Liver (tissue), 3 donors: ENCODE data around the gene CUBN.

ENCODE experiments used
- CTCF ChIP-seq: fragments of 150-350 bp; IDR thresholded peaks from 2 replicates; pipeline ENCODE4 v1.5.1; 2017; ENCODE audit warnings: improper control_type of control experiment, low read depth, low read length; ENCODE audit not compliant: missing input control
- EGR1 ChIP-seq, 2 donors: IDR thresholded peaks; 2 replicates each; pipeline ENCODE4 v1.6.1; 2016 to 2018; ENCODE audit warnings: antibody characterized with exemption in 2 of 2, low read depth in 2 of 2
- GABPA ChIP-seq, 2 donors: IDR thresholded peaks in 1 of 2; conservative IDR thresholded peaks in 1 of 2; 2 replicates each; pipeline ENCODE4 v1.6.1; 2016; ENCODE audit warnings: antibody characterized with exemption in 2 of 2, mild to moderate bottlenecking in 1 of 2, moderate library complexity in 1 of 2
- HNF4G ChIP-seq: IDR thresholded peaks from 2 replicates; pipeline ENCODE4 v1.6.1; 2016; ENCODE audit warnings: antibody characterized with exemption
- REST ChIP-seq: IDR thresholded peaks from 2 replicates; pipeline ENCODE4 v1.6.1; 2016; ENCODE audit warnings: antibody characterized with exemption, mild to moderate bottlenecking
- donor health status: healthy.
- donor health status: healthy.

- TF ChIP-seq CTCF = no peak
- no peak for TF ChIP-seq EGR1 (IDR thresholded peaks at IDR 0.05; ENCODE audit: low read depth in 2 of 2)
- no peak for TF ChIP-seq REST
- no peak for TF ChIP-seq GABPA (IDR thresholded peaks at IDR 0.05 in 1 of 2, conservative IDR thresholded peaks at IDR 0.05 in 1 of 2)
- TF ChIP-seq HNF4G = no peak
Measured at GRCh38 chr10:16901106-16901505, 228.5 kb downstream of the CUBN start.
